Osteocyte (in vitro differentiated cells): ENCODE measurements around the gene SDS. TPM values are rescaled to one million over a fixed set of nuclear protein-coding genes. Genes with fewer than 3 reads are reported as not detected.

Source experiments
- DNase-seq: peaks from one replicate; pipeline ENCODE4 v3.0.0; 2021; ENCODE audit warnings: mixed read lengths; ENCODE audit not compliant: unreplicated experiment; ENCODE audit errors: extremely low spot score
- H3K27ac Mint-ChIP-seq: one replicate; pipeline ENCODE4 v1.8.0; 2021; ENCODE audit warnings: mild to moderate bottlenecking, mixed read lengths; ENCODE audit not compliant: unreplicated experiment
- H3K27me3 Mint-ChIP-seq: one replicate; pipeline ENCODE4 v1.8.0; 2021; ENCODE audit warnings: mixed read lengths; ENCODE audit not compliant: unreplicated experiment
- H3K36me3 Mint-ChIP-seq: one replicate; pipeline ENCODE4 v1.8.0; 2021; ENCODE audit warnings: mixed read lengths; ENCODE audit not compliant: unreplicated experiment
- H3K4me1 Mint-ChIP-seq: one replicate; pipeline ENCODE4 v1.8.0; 2021; ENCODE audit warnings: mixed read lengths; ENCODE audit not compliant: unreplicated experiment
- H3K4me3 Mint-ChIP-seq: one replicate; pipeline ENCODE4 v1.8.0; 2021; ENCODE audit warnings: mild to moderate bottlenecking, moderate library complexity, mixed read lengths; ENCODE audit not compliant: unreplicated experiment
- H3K9me3 Mint-ChIP-seq: one replicate; pipeline ENCODE4 v1.8.0; 2021; ENCODE audit warnings: mixed read lengths; ENCODE audit not compliant: unreplicated experiment
- CTCF ChIP-seq: fragments of 200-600 bp; sonication (generic); IDR thresholded peaks from 2 replicates; pipeline ENCODE4 v1.5.0; 2021; ENCODE audit warnings: antibody characterized with exemption, mild to moderate bottlenecking, moderate library complexity
- long read RNA-seq: library from polyadenylated mRNA; unstranded; transcript quantifications from one replicate; pipeline ENCODE4 v2.0.0, GENCODE V29; 2021
- total RNA-seq: library from RNA; stranded (reverse); gene quantifications from 2 replicates; pipeline ENCODE4 v1.2.1, GENCODE V29; 2021

Gene SDS
- total RNA-seq, result not detected in 2 replicates
- long read RNA-seq, result 0 reads

- Mint-ChIP-seq H3K27me3 (peaks cover 5% of the 10 kb centered on the region), H3K4me3 (no peak within 1 kb of the TSS), H3K9me3 (no peaks in the 10 kb centered on the region), H3K27ac (no peak within 1 kb of the TSS), H3K4me1 (peaks cover 2% of the 10 kb centered on the region), H3K36me3 (no peaks in the 10 kb centered on the region)
- DNase-seq, result no peak
- TF ChIP-seq CTCF, result no peak
These were observed at the start of gene SDS for GRCh38 chr12:113403435-113404415. Gene SDS (minus strand): TSS chr12:113403887. CDS start chr12:113399708, 4,179 bp downstream.

- no peaks in the 10 kb centered on the region for H3K4me1 Mint-ChIP-seq
- no peak for TF ChIP-seq CTCF
- H3K36me3 Mint-ChIP-seq, result no peaks in the 10 kb centered on the region
- no peaks in the 10 kb centered on the region for H3K9me3 Mint-ChIP-seq
- H3K4me3 Mint-ChIP-seq, result no peak overlapping the region
- no peak overlapping the region for H3K27ac Mint-ChIP-seq
- H3K27me3 Mint-ChIP-seq, result peaks cover 22% of the 10 kb centered on the region
- no peak for DNase-seq
These were observed 49.6 kb upstream of the SDS start for GRCh38 chr12:113453330-113453729.

GRCh38 chr12:113452458-113452857 lies 48.8 kb upstream of the SDS start:
- no peak overlapping the region for H3K27ac Mint-ChIP-seq
- no peaks in the 10 kb centered on the region for H3K36me3 Mint-ChIP-seq
- no peaks in the 10 kb centered on the region for H3K4me1 Mint-ChIP-seq
- no peaks in the 10 kb centered on the region for H3K9me3 Mint-ChIP-seq
- TF ChIP-seq CTCF, result no peak
- no peak for DNase-seq
- no peak overlapping the region for H3K4me3 Mint-ChIP-seq
- peaks cover 22% of the 10 kb centered on the region for H3K27me3 Mint-ChIP-seq

GRCh38 chr12:113449839-113450238 lies 46.2 kb upstream of the SDS start:
- no peak for DNase-seq
- Mint-ChIP-seq H3K4me3 (no peak overlapping the region), H3K4me1 (no peaks in the 10 kb centered on the region), H3K9me3 (no peaks in the 10 kb centered on the region), H3K27me3 (peaks cover 24% of the 10 kb centered on the region), H3K36me3 (no peaks in the 10 kb centered on the region), H3K27ac (no peak overlapping the region)
- no peak for TF ChIP-seq CTCF

GRCh38 chr12:113449299-113449698 lies 45.6 kb upstream of the SDS start:
- Mint-ChIP-seq H3K36me3 (no peaks in the 10 kb centered on the region), H3K9me3 (no peaks in the 10 kb centered on the region), H3K27me3 (peaks cover 25% of the 10 kb centered on the region), H3K4me3 (no peak overlapping the region), H3K4me1 (no peaks in the 10 kb centered on the region), H3K27ac (no peak overlapping the region)
- no peak for TF ChIP-seq CTCF
- DNase-seq, result no peak
